Uterus (tissue), 2 donors: ENCODE measurements around the gene IRF4.

Experiments used
- CTCF ChIP-seq, 4 experiments: fragments of 200-600 bp in 2 of 4; fragments of 450-650 bp in 2 of 4; sonication (generic) in 2 of 4; IDR thresholded peaks; one replicate each; pipeline ENCODE4 v1.5.1; 2016 to 2019; ENCODE audit warnings: antibody characterized with exemption in 4 of 4, mild to moderate bottlenecking in 2 of 4, moderate library complexity in 1 of 4
- POLR2A ChIP-seq, 2 donors: fragments of 450-650 bp; IDR thresholded peaks; one replicate each; pipeline ENCODE4 v1.6.1; 2016; ENCODE audit warnings: antibody characterized with exemption in 2 of 2, mild to moderate bottlenecking in 1 of 2, moderate library complexity in 1 of 2

DNA sequence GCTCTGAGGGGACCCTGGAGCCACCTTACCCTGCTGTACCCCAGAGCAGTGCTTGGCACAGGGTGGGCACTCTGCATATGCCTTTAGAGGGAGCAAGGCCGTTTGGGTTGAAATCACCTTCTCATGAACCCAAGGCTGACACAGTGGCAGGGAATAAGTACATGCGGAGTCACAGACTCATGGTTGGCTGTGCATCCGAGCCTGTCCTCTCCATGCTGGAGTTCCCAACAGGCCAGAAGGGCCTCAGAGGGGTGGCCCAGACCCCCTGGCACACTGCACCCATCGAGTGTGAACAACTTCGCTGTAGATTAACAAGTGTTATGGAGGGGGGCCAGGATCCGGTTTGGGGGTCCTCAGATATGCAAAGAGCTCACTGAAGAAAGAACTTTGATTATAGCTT is 21.0 kb upstream of the IRF4 start:
- TF ChIP-seq CTCF (IDR thresholded peaks at IDR 0.05) (no peak), POLR2A (IDR thresholded peaks at IDR 0.05) (no peak)
